Measurements from ENCODE around the gene RGS12.
"Not testable (repeated sequence)": the region's sequence is repeated elsewhere in the genome, so short reads cannot be mapped to it uniquely, and the experiment has no call there.

Gene RGS12

DNA sequence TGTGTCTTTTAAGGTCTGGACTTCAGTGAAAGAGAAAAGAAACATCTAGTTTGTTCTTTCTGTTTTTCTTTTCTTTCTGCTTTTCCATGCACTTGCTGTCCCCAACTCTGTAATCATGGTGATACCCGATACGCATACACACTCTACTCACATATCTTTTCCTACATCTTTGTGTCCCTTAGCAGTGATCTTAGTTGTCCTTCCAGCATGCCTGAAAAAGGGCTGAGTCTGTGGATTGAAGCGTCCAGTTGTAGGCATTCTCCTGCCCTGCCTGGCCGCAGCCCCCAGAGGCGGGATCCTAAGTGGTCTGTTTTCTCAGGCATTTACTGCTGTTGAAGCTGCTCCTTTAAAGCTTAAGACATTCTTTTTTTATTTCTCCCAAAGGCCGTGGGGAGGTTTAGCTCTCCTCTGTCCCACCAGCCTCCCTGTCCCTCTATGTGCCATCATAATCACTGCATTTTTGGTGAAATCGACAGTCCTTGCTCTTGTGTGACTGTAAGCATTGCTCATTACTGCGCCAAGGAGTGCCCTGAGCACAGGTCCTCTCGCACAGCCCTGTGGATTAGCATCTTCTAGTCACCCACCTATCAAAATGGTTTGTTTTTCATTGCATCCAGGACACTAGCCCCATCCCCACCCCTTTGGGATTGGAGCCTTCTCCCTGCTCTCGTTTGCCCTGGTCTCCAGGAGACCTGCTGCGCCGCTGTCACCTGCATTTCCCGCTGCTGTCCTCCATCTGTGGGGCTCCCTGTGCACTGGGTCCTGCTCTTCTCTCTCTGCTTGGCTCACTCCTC is 4.4 kb downstream of the RGS12 start:
- no peak for DNase-seq (ENCODE audit: low read depth in 4 of 4, low spot score in 1 of 4)

DNA sequence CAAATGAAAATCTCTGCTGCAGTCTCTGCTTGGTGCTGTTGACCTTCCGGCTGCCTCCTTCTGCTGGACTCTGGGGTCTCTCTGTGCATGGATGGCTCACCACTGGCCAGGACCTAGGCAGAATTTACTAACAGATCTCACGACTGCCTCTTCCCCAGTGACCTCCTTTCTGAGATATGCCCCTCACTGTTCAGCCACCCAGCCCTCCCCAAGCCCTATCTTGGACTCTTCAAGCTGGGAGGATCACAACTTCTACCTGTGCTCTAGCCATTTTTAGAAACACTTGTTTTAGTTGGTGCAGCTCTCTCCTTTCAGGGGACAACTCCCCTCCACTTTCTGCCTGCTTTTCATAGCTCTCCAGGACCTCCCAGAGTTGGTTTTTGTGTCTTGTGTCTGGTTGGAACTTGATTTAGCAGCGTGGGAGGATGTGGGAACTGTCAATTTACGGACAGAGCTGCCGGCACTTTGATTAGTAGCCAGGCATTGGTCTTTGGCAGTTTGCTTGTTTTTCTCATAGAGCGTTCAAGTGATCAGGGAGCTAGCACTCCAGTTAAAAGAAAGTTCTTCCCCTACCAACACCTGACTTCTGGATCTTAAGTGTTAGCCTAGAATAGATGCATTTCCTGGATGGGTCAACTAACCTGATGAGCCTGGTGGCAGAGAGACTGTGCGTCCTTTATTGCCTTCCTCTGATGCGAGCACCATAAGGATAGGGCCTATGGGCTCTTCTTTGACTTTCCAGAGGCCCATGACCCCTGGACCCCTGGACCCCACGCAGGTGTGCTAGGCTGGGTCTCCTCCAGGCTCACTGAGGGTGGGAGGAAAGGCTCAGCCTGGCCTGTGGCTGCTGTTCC is 6.5 kb downstream of the RGS12 start:
- no peak for DNase-seq (ENCODE audit: low read depth in 4 of 4, low spot score in 1 of 4)

DNA sequence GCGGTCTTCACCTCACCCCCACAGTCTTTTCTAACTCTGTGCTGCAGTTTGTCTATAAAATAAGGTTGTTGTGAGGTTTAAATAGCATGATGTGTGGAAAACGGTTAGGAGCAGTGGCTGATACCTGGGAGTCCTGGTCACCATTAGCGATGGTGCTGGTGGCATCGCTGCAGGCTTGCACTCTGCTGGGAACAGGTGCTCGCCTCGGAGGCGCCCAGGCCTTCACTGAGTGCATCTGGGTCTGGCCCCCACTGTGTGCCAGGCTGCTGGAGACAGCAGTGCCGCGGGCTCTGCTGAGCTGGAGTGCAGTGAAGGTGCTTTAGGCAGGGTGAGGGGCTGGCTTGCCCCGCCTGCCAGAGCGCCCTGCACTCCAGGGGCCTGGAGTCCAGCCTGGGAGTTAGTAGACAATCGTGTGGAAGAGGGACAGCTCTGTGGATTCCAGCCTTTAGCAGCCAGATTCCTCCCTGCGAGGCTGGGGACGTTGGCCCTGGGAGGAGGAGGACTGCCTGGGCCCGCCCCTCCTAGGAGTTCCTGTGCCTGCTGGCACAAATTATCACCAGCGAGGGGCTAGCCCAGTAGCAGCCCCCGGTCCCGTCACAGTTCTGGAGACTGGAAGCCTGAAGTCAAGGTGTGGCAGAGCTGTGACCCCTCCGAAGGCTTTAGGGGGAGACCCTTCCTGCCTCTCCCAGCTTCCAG is 7.3 kb downstream of the RGS12 start:
- no peak for DNase-seq (ENCODE audit: low read depth in 4 of 4, low spot score in 1 of 4)

DNA sequence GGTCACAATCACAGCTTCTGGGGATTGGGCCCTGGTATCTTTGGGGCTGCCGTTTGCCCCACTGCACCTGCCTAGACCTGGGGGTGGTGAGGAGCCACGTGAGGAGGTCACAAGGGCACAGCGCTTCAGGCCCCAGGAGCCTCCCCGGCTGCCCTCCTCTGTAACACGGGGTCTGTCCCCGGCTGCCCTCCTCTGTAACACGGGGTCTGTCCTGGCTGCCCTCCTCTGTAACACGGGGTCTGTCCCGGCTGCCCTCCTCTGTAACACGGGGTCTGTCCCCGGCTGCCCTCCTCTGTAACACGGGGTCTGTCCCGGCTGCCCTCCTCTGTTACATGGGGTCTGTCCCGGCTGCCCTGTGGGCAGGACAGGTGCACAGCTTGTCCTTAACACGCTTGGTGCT is 8.1 kb downstream of the RGS12 start:
- not testable (repeated sequence) for DNase-seq (ENCODE audit: low read depth in 4 of 4, low spot score in 1 of 4)

DNA sequence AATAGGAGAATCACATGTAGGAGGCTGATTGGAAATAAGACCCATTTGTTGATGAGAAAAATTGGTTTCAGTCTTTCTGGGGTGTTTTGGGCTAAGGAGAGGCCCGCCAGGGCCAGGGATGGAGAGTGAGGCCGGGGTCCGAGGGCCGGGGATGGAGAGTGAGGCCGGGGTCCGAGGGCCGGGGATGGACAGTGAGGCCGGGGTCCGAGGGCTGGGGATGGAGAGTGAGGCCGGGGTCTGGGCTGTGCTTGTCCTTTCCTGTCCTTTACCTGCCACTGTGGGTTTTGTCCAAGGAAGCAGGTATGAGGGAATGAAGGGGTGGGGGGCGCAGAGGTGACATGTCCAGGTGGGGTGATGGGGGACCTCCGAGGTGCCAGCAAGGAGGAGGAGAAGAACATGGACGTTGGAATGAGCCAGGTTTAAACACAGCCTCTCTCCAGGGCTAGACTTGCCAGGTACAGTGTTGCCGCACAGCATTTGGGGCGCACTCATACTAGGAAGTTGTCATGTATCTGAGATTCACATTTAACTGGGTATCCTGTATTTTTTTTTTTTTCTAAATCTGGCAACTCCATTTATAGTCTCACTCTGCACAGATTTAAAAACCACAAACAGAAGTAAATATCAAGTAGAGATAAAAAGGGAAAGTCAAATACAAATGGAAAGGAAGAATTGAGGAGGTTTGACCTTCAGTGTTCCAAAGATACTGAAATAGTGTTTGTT is 8.8 kb downstream of the RGS12 start:
- DNase-seq (ENCODE audit: low read depth in 4 of 4, low spot score in 1 of 4), result no peak

DNA sequence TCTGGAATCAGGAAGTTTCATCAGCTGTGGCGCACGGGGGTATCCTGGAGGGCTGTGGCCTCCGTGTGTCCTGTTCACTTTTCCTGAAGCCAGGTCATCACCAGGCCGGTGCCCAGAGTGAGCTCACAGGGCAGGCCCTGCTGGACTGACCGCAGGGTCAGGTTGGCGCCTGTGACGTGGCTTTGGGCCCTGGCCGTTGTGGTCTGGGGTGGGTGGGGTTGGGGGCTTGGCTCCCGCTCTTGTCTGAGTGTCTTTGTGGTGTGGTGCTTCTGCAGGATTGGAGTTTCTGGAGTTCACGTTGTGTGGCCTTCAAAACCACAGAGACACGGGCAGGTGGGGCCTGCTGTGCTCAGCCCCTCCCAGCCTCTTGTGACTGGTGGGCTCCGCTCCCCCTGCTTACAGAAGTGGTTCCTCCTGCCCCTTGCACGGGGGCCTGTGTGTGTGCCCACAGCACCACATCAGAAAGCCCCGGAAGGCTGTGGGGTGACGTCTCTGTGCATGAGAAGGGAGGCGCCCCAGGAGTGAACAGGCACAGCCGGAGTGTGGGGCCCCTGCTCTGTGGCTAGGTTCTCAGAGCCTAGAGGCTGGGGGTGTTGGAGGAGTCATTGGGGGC is 9.5 kb downstream of the RGS12 start:
- DNase-seq (ENCODE audit: low read depth in 4 of 4, low spot score in 1 of 4), result peak in 3 of 4 experiments; percentile 16 to 51 (median 43)

DNA sequence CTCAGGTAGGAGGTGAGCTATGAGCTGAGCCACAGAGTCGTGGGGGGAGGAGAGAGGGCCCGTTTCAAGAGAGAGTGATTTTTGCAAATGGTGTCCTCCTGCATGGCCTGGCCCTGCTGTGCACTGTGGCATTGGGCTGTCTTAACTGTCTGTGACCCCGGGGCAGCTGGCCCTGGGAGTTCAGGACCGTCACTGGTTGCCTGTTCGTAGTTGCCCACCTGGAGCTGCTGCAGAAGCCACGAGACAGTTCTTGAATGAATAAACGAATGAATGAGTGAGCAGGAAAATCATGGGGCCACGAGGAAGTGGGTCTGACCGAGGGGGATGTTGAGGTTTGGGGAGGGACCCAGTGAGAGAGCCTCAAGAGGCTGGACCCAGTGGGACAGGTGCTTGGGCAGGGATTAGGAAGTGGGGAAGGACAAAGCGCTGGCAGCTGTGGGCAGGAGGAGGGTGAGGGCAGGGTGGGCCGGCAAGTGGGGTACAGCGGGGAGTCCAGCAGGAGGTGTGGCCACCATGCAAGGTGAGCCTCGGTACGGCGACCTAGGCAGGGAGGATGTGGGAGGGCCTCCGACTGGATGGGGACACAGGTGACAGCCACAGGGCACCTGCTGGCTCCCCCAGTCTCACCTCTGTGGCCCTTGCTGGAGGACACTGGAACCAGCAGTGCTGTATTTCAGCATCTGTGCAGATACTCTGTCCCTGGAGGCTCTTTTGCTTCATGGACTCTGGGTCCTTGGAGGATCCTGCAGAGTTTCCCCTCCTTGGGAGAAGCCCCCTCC is 10.2 kb downstream of the RGS12 start:
- no peak for DNase-seq (ENCODE audit: low read depth in 4 of 4, low spot score in 1 of 4)

DNA sequence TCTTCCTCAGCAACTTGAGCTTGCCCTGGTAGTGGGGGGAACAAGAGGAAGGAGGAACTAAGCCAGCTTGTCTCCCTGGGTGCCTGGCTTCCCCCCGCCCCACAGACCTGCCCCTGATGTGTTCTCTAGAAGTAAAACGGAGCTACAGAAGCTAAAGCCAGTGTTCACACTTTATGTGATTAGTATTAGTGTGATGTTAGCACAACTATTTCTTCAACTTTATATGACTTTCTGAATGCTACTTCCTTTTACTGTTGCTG is 10.7 kb downstream of the RGS12 start:
- DNase-seq (ENCODE audit: low read depth in 4 of 4, low spot score in 1 of 4), result no peak

DNA sequence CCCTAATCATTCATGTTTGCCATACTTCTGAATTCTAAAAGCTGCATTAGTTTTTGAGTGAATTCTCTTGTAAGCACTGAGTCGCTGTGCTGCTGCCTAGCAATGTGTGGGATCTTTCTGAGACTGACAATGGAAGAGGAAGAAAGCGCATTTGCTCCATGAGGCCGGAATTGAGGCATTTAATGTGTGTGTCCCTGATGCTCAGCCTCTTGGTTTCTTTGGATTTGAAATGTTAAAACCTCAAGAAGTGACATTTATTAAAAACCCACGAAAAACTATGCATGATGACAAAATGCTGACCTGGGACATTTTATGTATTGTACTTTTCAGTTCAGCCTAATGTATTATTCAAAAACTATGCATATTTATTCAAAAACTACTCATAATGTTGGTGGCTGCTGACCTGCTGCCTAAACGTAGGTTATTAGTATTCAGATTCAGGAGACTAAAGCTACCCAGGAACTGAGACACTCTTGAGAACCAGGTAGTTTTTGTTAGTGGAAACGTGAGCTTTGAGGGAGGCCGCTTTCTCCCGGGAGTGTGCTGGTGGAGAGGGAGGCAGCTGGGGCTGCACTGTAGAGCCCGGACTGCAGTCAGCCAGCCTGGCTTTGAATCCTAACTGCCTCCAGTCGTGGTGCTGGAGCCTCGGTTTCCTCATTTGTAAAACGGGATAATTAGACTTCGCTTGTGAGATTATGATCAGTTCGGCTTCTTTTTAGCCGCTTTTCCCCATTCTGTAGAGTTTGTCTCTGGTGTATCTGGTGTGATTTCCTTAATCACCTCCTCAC is 11.3 kb downstream of the RGS12 start:
- no peak for DNase-seq (ENCODE audit: low read depth in 4 of 4, low spot score in 1 of 4)

DNA sequence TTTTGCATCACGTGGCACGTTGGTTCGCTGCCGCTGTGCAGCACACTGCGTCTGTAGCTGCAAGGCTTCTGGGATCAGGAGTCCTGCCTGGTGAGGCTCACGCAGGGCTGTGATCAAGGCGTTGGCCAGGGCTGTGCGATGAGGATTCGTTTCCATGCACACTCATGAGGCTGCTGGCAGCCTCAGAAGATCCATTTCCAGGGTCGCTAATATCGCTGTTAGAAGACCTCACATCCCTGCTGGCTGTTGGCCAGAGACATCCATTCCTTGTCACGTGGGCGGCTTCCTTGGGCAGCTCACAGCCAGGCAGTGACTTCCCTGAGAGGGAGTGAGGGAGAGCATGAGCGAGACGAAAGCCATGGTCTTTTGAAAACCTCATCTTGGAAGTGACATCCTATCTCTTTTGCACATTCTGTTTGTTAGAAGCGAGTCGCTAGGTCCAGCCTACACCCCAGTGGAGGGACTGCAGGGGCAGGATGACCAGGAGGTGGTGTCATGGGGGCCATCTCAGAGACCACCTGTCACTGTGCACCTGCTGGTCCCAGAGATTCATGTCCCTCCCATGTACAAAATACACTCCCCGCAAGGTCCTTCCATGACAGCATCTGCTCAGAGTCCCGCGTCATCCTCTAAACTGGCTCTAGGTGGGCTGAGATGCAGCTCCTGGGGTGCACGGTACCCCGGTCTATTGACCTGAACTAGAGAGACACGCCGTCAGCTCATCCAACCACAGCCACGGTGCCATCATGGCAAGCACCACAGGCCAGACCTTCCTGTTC is 12.2 kb downstream of the RGS12 start:
- DNase-seq (ENCODE audit: low read depth in 4 of 4, low spot score in 1 of 4), result no peak

DNA sequence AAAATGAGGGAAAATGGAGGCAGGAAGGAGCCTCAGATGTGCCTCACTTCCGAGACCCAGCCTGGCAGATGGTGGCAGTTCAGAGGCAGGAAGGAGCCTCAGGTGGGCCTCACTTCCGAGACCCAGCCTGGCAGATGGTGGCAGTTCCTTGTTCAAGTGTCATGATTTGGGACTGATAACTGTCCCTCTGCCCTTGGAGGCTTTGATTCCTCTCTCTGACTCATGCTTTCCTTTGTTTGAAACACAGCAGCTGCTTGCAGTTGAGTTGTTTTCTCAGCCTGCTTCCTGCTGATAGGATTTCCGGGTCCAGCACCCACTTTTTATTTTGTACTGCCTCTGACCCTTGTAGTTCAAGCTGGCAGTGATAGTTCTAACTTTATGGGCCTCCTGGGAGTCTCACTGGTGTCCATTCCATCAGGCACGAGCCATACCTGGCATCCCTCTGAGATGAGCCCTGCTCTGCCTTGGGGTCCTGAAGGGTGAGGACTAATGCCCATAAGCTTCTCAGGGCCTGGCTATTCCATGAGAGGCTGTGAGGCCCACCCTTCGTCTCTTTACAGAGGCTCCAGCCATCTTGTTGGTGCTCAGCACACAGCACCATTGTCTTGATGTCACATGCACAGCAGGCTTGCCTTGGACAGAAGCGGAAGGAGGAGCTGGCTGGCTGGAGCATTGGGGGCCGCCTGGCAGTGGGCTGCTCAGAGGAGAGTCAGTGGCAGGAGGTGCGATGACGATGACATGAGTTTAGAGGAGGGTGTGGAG is 13.0 kb downstream of the RGS12 start:
- no peak for DNase-seq (ENCODE audit: low read depth in 4 of 4, low spot score in 1 of 4)

DNA sequence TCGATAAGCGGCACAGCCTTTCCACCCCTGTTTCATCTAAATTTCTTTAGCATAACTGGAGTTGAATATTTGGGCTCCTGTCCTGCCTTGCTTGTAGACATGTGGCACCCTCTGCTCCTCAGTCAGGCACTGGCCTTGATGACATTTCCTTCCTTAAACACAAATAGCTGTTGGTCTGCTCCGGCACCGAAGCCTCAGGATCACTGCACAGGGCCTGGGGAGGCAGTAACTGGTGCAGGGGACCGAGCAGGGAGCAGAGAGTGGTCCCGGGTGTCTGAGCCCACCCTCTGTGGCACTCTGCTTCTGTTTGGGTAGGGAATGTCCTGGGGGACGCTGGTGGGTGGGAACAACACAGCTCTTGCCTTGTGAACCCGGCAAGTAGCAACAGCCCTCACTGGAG is 13.6 kb downstream of the RGS12 start:
- no peak for DNase-seq (ENCODE audit: low read depth in 4 of 4, low spot score in 1 of 4)

DNA sequence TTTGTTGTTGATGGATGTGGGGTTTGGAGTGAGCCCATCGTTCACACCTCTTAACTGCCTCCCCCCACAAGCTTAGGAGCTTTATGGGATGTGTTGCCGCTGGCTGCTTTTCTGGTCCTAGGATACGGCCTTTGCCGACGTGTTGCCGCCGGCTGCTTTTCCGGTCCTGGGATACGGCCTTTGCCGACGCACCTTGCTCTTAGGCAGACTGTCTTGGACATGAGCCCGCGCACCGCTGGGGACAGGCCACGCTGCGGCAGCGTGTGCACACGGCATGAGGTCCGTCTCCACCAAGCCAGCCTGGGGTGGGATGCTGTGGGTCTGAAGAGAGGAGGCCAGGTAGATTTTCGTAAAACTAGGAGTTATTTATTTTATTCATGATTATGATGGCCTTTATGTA is 14.2 kb downstream of the RGS12 start:
- no peak for DNase-seq (ENCODE audit: low read depth in 4 of 4, low spot score in 1 of 4)

DNA sequence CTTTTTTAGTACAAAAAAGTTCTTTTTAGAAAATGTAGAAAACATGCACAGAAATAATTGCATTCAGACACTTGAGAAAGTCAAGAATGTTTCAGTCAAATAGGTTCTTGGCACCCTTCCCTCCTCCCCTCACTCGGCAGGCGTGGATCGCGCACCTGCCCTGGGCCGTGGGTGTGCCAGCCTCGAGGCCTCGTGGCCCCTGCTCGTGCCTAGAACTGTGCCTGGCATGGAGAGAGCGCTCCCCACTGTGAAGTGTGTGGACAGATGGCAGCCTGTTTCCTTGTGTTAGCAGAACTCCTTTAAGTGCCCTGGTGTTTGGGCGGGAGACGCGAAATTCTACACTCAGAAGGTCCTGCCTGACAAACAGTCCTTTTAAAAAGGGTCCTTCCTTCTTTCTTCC is 14.7 kb downstream of the RGS12 start:
- DNase-seq (ENCODE audit: low read depth in 4 of 4, low spot score in 1 of 4), result no peak

DNA sequence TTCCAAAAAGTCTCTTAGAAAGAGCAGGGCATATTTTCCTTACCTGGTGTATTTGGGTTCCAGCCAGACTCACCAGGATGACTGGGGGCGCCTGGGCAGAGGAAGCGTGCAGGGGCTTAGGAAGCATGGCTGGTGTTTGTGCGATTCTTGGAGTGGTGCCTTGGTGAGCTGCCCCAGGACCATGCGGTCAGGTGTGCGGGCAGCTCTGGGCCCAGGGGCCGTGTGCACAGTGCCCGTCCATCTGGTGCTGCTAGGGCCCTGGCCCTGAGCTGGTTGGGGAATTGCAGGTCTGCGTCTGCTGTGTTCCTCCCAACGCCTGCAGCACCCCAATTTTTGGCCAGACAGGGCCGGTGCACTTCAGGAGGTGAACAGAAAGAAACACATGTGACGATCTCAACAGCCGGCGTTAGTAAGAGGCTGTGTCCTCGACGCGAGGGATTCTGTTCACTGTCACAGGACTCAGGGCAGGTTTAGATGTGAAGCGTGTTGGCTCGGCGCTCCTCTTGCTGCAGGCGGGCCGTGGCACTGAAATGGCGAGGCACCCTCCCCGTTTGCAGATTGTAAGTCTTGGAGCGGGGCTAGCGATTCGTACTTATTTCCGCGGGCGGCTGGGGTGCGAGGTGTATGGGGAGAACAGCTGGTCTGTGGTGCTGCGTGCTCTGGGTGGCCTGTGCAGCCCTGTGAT is 15.2 kb downstream of the RGS12 start:
- no peak for DNase-seq (ENCODE audit: low read depth in 4 of 4, low spot score in 1 of 4)

DNA sequence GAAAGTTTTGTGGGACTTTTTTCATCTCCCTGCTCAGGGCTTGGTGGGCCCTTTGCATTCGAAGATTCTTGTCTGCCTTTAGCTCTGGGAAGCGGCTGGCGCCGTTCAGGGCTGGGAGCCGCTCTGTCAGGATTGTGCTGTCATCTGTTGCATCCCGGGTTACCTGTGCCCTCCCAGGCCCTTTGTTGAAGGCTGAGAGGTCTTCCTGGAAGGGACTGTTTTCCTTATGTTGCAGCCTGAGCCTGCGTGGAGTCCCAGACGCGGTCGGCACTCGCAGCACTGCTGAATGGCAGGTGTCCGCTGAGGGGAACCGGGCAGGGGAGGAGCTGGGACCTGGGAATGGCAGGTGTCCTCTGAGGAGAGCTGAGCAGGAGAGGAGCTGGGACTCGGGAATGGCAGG is 15.9 kb downstream of the RGS12 start:
- DNase-seq (ENCODE audit: low read depth in 4 of 4, low spot score in 1 of 4), result no peak

DNA sequence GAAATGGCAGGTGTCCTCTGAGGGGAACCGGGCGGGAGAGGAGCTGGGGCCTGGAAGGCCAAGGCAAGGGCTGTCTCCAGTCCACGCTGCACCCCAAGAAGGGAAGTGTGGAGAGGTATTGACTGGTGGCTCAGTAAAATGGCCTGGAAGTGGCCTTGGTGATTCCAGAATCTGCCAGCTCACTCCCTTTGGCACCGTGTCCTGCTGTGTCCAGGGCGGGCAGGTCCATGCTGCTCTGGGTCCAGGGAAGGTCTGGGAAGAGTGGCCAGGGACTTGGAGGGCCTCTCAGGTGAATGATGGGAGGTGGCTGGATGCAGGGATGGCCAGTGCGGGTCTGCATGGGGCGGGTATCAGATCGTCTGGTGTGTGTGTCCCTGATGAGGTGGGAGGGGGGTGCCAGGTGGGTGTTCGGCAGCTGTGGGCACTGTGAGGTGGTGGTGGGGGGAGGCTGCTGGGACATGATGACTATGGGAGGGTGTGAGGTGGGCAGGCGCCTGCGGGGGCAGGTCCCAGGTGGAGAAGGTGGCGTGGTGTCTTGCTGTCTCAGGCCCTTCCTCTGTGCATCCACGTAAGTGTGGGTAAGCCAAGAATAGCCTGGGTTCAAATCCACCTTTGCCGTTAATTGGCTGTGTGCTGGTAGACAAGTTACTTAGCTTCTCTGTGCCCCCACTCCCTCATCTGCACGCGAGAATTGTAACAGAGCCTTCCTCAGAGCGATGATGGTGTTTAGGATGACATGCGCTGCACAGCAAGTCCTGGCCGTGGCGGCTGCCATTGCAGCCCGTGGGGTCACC is 17.7 kb downstream of the RGS12 start:
- no peak for DNase-seq (ENCODE audit: low read depth in 4 of 4, low spot score in 1 of 4)

Measured in stimulated activated CD4-positive, alpha-beta T cell treated with anti-CD3 and anti-CD28 coated beads, Interleukin-1b, Interleukin-23, amount 100 ng/mL, for 24 hours (primary cell).